Measurements from ENCODE around the gene RIN3.

RIN3 gene, protein sequence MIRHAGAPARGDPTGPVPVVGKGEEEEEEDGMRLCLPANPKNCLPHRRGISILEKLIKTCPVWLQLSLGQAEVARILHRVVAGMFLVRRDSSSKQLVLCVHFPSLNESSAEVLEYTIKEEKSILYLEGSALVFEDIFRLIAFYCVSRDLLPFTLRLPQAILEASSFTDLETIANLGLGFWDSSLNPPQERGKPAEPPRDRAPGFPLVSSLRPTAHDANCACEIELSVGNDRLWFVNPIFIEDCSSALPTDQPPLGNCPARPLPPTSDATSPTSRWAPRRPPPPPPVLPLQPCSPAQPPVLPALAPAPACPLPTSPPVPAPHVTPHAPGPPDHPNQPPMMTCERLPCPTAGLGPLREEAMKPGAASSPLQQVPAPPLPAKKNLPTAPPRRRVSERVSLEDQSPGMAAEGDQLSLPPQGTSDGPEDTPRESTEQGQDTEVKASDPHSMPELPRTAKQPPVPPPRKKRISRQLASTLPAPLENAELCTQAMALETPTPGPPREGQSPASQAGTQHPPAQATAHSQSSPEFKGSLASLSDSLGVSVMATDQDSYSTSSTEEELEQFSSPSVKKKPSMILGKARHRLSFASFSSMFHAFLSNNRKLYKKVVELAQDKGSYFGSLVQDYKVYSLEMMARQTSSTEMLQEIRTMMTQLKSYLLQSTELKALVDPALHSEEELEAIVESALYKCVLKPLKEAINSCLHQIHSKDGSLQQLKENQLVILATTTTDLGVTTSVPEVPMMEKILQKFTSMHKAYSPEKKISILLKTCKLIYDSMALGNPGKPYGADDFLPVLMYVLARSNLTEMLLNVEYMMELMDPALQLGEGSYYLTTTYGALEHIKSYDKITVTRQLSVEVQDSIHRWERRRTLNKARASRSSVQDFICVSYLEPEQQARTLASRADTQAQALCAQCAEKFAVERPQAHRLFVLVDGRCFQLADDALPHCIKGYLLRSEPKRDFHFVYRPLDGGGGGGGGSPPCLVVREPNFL

GRCh38 chr14:92513204-92513965 is at the start of gene RIN3:
TSS of gene RIN3 (plus strand) at chr14:92513781. CDS start at chr14:92513933, 152 bp downstream.
- DNase-seq, result peak; percentile 36

DNA sequence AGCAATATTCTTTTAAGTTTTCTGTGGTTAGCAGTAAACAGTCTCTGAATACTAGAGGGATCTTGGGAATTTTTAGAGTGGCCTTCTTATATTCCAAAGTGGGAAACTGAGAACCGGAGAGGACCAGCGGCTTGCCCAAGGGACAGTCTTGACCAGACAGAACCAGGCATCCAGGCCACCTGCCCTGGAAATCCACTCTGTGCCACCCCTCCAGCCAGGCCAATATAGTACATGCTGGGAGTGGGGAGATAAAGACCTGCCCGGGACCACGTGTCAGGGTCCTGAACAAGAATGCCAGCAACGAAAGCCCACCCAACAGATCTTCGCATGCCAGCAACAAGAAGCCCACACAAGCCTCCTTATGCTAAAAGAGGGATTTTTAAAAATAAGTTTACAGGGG is 49.4 kb upstream of the RIN3 start:
- no peak for DNase-seq

- no peak for DNase-seq
These were observed 48.9 kb upstream of the RIN3 start for GRCh38 chr14:92464716-92465115.

- no peak for DNase-seq
These were observed 48.1 kb upstream of the RIN3 start for GRCh38 chr14:92465353-92466055.

DNA sequence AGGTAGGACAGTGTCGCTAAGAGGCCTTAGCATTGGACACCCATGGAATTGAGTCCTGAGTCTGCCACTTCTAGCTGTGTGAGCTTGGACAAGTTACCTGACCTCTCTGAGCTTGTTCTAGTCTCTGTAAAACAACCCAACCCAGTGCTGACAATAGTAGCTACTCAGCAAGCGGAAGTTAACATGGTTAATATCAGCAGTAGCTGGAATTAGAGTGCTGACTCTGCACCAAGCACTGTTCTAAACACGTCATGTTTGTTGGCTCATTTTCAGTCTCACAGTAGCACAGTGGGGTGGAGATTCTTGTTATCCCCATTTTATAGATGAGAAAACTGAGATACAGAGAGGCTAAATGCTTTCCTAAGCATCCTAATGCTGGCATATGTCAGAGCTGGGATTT is 47.5 kb upstream of the RIN3 start:
- no peak for DNase-seq

- DNase-seq, result no peak
These were observed 44.1 kb upstream of the RIN3 start for GRCh38 chr14:92469515-92469914.

- no peak for DNase-seq
These were observed 43.4 kb upstream of the RIN3 start for GRCh38 chr14:92470215-92470614.

- no peak for DNase-seq
These were observed 42.8 kb upstream of the RIN3 start for GRCh38 chr14:92470811-92471210.

- DNase-seq, result no peak
These were observed 41.7 kb upstream of the RIN3 start for GRCh38 chr14:92471919-92472318.

GRCh38 chr14:92472860-92473259 is 40.7 kb upstream of the RIN3 start:
- no peak for DNase-seq

DNA sequence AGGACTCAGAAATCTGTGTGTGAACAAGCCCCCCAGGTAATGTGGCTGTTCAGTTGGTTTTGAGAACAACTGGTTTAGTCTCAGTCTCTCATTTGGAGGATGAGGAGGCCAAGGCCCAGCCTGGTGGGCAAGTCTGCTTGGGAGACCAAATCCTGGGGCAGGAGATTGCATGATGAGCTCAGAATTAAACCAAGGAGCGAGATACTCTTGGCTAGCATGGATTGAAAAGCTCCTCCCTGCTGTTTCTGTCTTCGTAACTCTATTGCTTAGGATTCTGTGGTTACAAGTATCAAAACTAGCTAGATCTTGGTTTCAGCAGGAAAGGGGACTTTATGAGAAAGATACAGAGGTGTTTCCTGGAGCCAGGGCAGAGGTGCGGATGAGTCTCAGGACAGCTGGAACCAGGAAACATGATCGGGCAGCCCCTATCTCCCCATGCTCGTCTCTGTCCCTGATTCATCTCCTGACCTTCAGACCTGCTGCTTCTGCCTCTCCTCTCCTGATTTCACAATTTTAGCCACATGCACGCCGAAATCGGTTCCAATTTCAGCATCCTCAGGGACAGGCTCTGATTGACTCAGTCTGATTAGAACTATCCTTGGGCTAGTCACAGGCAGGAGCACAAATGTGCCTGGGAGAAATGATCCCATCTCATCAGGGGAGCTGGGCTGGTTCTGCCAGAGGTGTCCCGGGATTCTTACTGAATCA is 40.2 kb upstream of the RIN3 start:
- DNase-seq, result no peak

- no peak for DNase-seq
These were observed 39.5 kb upstream of the RIN3 start for GRCh38 chr14:92473969-92474535.

DNA sequence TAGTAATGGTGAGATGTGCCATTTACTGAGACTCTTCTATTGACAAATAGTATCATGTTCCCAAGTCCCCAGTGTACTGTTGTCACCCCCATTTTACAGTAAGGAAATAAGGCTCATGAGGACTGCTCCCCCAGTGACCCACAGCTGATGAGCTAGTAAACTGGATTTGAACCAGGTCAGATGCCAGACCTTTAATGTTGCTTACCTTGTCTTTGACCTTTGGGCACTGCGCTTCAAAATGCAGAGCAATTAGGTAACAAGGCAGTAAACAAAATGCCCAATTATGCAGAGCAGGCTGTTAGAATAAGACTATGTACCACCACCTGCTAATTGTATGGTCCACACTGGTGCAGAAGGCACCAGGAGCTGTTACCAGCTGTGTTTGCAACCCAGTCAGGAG is 38.5 kb upstream of the RIN3 start:
- DNase-seq, result no peak

- DNase-seq, result no peak
These were observed 38.0 kb upstream of the RIN3 start for GRCh38 chr14:92475451-92476187.

GRCh38 chr14:92480856-92481255 is 32.7 kb upstream of the RIN3 start:
- DNase-seq, result no peak

- DNase-seq, result no peak
These were observed 32.2 kb upstream of the RIN3 start for GRCh38 chr14:92481386-92481785.

DNA sequence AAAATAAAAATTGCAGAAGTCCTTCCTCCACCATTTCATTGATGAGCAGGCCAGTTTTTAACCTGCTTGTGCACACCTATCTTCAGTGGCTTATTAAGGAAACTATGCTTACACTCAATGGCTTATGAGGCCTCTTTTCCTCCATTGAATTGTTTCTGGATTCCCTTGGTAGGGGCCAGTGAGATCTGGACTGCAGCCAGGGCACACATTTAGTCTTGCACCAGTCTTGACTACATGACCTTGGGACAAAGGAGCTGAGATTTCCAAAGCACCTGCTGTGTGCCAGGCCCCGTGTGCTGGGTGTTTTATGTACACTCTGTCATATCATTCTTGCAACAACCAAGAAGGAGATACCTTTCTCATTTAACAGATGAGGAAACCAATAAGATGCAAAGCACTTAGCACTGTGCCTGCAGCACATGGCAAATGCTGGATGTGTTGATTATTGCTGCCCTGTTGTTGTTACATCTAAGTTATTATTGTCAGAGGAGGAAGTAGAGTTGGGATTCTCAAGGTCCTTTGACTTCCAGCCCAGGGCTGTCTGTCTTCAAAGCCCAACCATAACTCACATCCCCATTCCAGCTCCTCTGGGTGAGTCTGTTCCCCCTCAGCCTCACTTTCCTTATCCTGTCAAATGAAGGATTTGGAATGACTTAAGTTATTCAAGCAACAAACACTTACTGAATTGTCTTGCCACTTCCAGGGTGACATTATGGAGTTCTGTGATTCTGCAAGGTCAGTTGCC is 31.6 kb upstream of the RIN3 start:
- no peak for DNase-seq

- DNase-seq, result no peak
These were observed 30.8 kb upstream of the RIN3 start for GRCh38 chr14:92482621-92483319.

DNA sequence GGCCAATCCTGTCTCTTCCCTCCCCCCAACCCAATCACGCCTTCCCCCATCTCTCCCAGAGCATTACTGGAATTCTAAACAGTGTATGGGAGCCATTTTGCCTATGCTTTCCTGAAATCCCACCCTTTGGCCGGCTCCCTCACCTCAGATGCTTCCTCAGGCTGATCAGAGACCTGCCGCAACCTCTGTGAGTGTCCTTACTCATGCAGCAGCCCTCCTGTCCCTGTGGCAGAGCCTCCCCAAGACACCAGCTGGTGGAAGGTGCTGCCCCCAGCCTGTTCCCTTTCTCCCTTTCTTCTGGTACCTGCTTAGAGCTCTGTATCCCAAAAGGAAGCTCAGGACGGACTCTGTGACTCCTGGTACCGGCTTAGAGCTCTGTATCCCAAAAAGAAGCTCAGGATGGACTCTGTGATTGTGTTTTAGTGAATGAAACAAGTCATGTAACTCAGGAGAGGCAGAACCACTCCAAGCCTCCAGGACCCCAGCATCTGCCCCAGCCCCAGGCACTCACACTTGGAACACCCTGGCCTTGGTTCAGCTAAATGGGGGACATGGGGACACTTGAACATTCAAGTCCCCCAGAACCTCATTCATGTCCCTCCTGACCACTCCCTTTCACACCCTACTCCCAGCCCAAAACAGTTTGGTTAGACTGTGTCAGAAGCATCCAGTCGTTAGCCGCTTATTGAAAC is 29.3 kb upstream of the RIN3 start:
- no peak for DNase-seq
